NCI-H345 (cell line): ENCODE results near the gene SNRNP70.
A peak's percentile ranks its signal among the peaks of the same experiment; 100 is the strongest.
"Not testable (repeated sequence)": the region's sequence is repeated elsewhere in the genome, so short reads cannot be mapped to it uniquely, and the experiment has no call there.

Source experiments
- DNase-seq: peaks from one replicate; lab custom pipeline; 2025; lab: John Stamatoyannopoulos, UW

The SNRNP70 gene

DNA sequence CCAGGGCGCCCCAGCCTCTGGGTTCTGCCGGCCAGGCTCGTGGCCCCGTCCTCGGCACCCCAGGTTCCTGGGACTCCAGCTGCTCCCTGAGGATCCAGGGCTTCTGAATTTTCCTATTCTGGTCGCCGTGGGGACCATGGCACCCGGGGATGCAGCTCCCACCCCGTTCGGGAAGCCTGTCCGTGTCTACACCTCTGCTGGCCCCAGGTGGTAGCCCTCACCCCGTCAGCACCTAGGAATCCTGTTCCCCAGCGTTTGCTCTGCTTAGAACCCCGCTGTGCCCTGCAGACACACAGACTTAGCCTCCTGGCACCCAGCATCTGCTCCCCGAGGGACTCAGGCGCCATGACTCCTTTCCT lies 35.1 kb downstream of the SNRNP70 start:
- DNase-seq, result no peak

DNA sequence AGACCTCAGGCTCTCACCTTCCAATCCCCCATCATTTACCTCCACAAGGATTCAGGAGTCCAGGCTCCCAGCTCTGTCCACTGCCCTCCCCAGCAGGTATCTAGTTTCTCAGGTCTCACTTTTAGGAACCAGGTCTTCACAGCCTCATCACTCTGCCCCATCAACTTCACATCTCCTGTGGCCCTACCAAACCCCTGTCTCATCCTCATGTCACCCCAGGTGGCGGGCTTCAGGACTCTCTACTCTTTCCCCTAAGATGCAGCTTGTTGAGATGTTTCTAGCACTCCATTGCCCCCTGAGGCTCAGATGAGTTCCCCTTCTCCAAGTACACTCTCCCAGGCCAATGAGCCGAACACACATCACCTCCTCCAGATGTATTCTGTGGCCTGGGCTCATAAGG lies 35.6 kb downstream of the SNRNP70 start:
- DNase-seq, result no peak

- DNase-seq, result not testable (repeated sequence)
Observed at GRCh38 chr19:49121841-49122240, 36.6 kb downstream of the SNRNP70 start.

GRCh38 chr19:49123285-49123684 lies 38.0 kb downstream of the SNRNP70 start:
- not testable (repeated sequence) for DNase-seq

GRCh38 chr19:49125025-49125731 lies 39.9 kb downstream of the SNRNP70 start:
- no peak for DNase-seq

DNA sequence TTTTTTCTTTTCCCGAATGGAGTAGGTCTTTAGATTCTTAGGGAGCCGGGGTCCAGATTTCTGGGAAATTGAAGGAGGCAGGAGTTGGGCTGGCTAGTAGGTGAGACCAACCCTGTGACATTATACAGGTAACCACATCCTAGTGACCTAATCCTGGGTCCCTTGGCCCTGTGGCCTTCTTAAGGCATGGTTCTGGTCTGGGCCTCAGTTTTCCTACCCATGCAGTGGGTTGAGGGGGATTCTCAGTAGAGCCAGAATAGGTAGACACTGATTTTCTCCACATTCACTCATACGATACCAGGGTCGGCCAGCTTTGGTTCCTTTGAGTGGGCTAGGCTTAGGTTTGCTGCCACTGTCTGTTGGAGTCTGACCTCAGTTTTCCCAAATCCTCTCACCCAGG lies 41.3 kb downstream of the SNRNP70 start:
- DNase-seq, result no peak

GRCh38 chr19:49127225-49127624 lies 42.0 kb downstream of the SNRNP70 start:
- DNase-seq, result not testable (repeated sequence)

DNA sequence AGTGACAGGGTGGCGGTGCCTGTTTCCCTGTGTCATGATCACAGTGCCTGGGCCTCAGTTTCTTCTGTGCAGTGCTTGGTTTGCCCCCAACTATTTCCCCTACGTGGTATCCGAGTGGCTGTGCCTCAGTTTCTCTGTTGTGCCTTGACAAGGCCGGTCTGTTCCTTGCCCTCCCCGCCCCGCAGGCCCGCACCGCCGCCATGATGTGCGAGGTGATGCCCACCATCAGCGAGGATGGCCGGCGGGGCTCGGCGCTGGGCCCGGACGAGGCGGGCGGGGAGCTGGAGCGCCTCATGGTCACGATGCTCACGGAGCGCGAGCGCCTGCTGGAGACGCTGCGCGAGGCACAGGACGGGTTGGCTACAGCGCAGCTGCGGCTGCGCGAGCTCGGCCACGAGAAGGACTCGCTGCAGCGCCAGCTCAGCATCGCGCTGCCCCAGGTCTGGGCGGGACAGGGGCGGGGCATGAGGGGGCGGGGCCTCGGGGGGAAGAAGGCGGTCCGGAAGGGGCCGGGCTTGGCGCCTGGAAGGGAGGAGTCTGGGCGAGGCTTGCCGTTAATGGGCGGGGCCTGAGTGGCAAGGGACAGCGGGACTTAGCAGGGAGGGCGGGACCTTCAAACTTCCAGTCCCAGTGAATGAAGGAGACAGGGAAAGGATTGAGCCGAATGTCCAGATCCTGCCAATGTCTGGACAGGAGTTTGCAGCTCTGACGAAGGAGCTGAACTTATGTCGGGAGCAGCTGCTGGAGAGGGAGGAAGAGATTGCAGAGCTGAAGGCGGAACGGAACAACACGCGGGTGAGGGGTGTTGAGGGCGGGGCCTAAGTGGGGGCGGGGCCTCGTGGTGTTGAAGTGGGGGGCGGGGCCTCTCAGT lies 42.7 kb downstream of the SNRNP70 start:
- peak; percentile 88 for DNase-seq

- no peak for DNase-seq
Observed at GRCh38 chr19:49128545-49129237, 43.4 kb downstream of the SNRNP70 start.

- DNase-seq, result no peak
Observed at GRCh38 chr19:49129238-49129583, 44.0 kb downstream of the SNRNP70 start.

- no peak for DNase-seq
Observed at GRCh38 chr19:49130325-49130724, 45.1 kb downstream of the SNRNP70 start.

- peak; percentile 49 for DNase-seq
Observed at GRCh38 chr19:49132974-49133609, 47.8 kb downstream of the SNRNP70 start.

DNA sequence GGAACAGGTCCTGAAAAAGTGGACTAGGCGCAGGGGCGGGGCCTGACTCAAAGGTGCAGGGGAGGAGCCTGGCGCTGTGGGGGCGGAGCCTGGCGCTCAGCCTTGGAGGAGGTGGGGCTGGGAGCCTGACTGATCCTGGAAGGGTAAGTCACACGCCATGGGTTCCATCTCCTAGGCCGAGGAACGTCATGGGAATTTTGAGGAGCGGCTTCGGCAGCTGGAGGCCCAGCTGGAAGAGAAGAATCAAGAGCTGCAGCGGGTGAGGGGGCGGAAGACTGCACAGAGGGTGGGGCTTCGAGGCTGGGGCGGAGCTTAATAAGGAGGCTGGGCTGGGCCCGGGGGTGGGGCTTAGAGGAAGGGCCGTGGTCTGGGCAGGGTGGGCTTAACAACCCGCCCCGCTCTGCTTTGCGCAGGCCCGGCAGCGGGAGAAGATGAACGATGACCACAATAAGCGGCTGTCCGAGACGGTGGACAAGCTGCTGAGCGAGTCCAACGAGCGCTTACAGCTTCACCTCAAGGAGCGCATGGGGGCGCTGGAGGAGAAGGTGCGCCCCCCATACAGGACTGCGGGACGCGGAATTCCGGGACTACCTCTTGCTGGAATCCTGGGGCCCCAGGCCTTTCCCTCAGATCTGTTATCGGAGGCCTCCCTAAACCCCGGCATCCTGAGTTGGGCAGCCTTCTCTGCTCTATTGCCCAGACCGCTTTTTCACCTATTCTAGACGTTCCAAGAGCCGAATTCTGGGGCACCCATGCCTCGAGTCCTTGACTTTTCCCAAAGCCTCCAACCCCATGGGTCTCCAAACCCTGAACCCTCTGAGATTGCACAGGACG lies 48.6 kb downstream of the SNRNP70 start:
- peak; percentile 52 for DNase-seq

DNA sequence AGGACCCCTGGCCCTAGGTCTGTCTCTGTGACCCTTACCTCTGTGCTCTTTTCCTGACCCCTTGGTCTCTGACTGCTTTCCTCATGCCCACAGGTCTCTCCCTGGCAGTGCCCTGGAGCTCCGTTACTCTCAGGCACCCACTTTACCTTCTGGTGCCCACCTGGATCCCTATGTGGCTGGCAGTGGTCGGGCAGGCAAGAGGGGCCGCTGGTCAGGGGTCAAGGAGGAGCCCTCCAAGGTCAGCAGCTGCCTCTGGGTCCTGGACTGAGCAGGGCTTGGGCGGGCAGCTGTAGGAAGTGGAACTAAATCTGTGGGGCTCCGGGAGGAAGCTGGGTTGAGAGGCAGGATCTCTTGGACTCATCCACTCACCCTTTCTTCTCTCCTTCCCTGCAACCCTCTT lies 50.4 kb downstream of the SNRNP70 start:
- DNase-seq, result no peak

DNA sequence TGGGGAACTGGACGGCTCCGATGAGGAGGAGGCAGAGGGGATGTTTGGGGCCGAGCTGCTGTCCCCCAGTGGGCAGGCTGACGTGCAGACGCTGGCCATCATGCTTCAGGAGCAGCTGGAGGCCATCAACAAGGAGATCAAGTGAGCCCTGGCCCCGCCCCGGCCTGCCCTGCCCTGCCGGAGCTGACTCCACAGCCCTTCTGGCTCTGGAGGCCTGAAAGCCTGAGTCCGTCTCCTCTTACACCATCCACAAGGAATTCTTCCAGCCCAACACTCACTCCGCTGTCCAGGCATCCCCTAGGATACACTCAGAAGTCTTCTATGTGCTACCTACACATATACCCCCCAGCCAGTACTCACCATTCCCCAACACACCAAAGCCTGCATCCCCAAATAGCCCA lies 51.5 kb downstream of the SNRNP70 start:
- DNase-seq, result no peak

DNA sequence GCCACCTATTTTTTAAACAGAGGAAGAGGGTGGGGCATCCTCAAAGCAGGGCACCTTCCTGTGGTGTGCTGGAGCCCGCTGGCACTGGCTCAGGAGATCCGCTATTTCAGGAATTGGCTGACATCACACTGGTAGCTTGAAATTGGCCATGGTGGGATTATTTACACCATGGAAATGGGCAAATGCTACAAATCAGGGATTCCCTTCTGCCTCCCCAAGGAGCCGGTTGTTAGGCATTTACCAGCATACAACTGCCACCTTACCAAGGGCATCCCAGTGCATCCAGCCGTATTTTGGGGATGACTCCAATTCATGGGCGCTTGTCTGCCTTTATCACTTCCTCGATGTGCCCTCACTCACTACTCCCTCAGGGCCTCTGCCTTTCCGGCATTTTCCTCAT lies 55.7 kb downstream of the SNRNP70 start:
- DNase-seq, result no peak

DNA sequence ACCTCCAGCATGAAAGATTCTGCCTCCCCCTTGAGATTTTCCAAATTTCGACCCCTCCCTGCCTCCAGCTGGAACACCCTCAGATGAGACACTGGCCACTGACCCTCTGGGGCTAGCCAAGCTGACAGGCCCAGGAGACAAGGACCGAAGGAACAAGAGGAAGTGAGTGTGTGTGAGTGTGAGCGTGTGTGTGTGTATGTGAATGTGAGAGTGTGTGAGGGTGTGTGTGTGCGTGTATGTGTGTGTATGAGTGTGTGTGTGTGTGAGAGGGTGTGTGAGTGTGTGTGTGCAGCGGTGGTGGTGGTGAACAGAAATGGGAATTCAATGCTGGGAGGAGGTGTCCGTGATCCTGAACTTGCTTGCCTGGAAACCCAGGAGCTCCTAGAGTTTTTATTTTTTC lies 56.1 kb downstream of the SNRNP70 start:
- DNase-seq, result no peak

DNA sequence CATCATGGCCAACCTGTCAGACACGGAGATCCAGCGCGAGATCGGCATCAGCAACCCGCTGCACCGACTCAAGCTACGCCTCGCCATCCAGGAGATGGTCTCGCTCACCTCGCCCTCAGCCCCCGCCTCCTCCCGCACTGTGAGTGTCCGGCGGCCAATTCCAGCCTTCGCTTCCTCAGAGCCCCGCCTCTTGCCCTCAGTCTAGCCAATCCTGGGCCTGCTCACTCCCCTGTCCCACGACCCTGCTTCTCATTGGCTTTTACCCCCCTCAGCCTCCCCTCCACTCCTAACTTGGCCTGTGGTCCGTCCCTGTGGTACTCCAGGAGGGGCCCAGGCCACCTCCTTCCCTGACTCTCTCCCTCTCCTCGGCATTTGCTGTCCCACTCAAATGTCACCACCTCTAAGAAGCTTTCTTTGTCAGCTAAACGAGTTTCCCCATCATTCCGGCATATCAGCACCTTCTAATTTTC lies 57.6 kb downstream of the SNRNP70 start:
- DNase-seq, result no peak

GRCh38 chr19:49145573-49146407 lies 60.5 kb downstream of the SNRNP70 start:
- peak; percentile 17 for DNase-seq

- DNase-seq, result not testable (repeated sequence)
Observed at GRCh38 chr19:49146408-49146770, 61.1 kb downstream of the SNRNP70 start.
